Ishikawa (cell line): Measurements from ENCODE around the gene DNAJB12.

Source experiments
- CEBPB ChIP-seq: IDR thresholded peaks from 2 replicates; pipeline ENCODE4 v1.6.1; 2012
- CREB1 ChIP-seq: IDR thresholded peaks from 2 replicates; pipeline ENCODE4 v1.6.1; 2012; ENCODE audit warnings: low read depth
- EGR1 ChIP-seq: IDR thresholded peaks from 2 replicates; pipeline ENCODE4 v1.6.1; 2012
- EP300 ChIP-seq: IDR thresholded peaks from 2 replicates; pipeline ENCODE4 v1.6.1; 2012; ENCODE audit warnings: borderline replicate concordance
- MAX ChIP-seq: IDR thresholded peaks from 2 replicates; pipeline ENCODE4 v1.6.1; 2012
- NFIC ChIP-seq: IDR thresholded peaks from 2 replicates; pipeline ENCODE4 v1.6.1; 2012
- RAD21 ChIP-seq: IDR thresholded peaks from 2 replicates; pipeline ENCODE4 v1.6.1; 2012; ENCODE audit warnings: low read depth
- REST ChIP-seq: IDR thresholded peaks from 2 replicates; pipeline ENCODE4 v1.6.1; 2012; ENCODE audit warnings: low read depth, mild to moderate bottlenecking
- TAF1 ChIP-seq: IDR thresholded peaks from 2 replicates; pipeline ENCODE4 v1.6.1; 2012; ENCODE audit warnings: low read depth, mild to moderate bottlenecking
- TCF12 ChIP-seq: IDR thresholded peaks from 2 replicates; pipeline ENCODE4 v1.6.1; 2012; ENCODE audit warnings: low read depth
- TEAD4 ChIP-seq: IDR thresholded peaks from 2 replicates; pipeline ENCODE4 v1.6.1; 2012
- USF1 ChIP-seq: IDR thresholded peaks from 2 replicates; pipeline ENCODE4 v1.6.1; 2012
- YY1 ChIP-seq: IDR thresholded peaks from 2 replicates; pipeline ENCODE4 v1.6.1; 2012; ENCODE audit warnings: low read depth
- ZBTB7A ChIP-seq: IDR thresholded peaks from 2 replicates; pipeline ENCODE4 v1.6.1; 2012; ENCODE audit warnings: low read depth

GRCh38 chr10:72283131-72283530 lies 71.6 kb downstream of the DNAJB12 start:
- TF ChIP-seq RAD21, result no peak
- TF ChIP-seq TEAD4, result no peak
- TF ChIP-seq YY1, result no peak
- no peak for TF ChIP-seq MAX
- TF ChIP-seq CEBPB, result no peak
- TF ChIP-seq TCF12, result no peak
- TF ChIP-seq CREB1, result no peak
- TF ChIP-seq REST, result no peak
- no peak for TF ChIP-seq TAF1
- no peak for TF ChIP-seq USF1
- TF ChIP-seq EGR1, result no peak
- TF ChIP-seq NFIC, result no peak
- TF ChIP-seq EP300, result no peak
- TF ChIP-seq ZBTB7A, result no peak
